HuH-7 (cell line): Measurements from ENCODE around the gene TGFBR3.
A peak's percentile ranks its signal among the peaks of the same experiment; 100 is the strongest.

Experiments
- DNase-seq: peaks from one replicate; pipeline ENCODE4 v3.0.0; 2011; ENCODE audit warnings: low spot score

TGFBR3 gene

GRCh38 chr1:91885716-91886506, at the start of gene TGFBR3:
Gene TGFBR3, minus strand, starts transcription at chr1:91886151. Its CDS starts 24,620 bp downstream, at chr1:91861531.
- peak; percentile 82 for DNase-seq

- no peak for DNase-seq
Measured at GRCh38 chr1:91929250-91929649, 43.3 kb upstream of the TGFBR3 start.

GRCh38 chr1:91928026-91928425, 42.1 kb upstream of the TGFBR3 start:
- no peak for DNase-seq

- DNase-seq = no peak
Measured at GRCh38 chr1:91925644-91926435, 39.9 kb upstream of the TGFBR3 start.

GRCh38 chr1:91924146-91924545, 38.2 kb upstream of the TGFBR3 start:
- DNase-seq = no peak

- DNase-seq = no peak
Measured at GRCh38 chr1:91919962-91920361, 34.0 kb upstream of the TGFBR3 start.

- no peak for DNase-seq
Measured at GRCh38 chr1:91916811-91917460, 31.0 kb upstream of the TGFBR3 start.

GRCh38 chr1:91916046-91916445, 30.1 kb upstream of the TGFBR3 start:
- DNase-seq = no peak

- DNase-seq = no peak
Measured at GRCh38 chr1:91913018-91913417, 27.1 kb upstream of the TGFBR3 start.

GRCh38 chr1:91912266-91912665, 26.3 kb upstream of the TGFBR3 start:
- no peak for DNase-seq

- no peak for DNase-seq
Measured at GRCh38 chr1:91901231-91901630, 15.3 kb upstream of the TGFBR3 start.

GRCh38 chr1:91900562-91900961, 14.6 kb upstream of the TGFBR3 start:
- DNase-seq = no peak

- no peak for DNase-seq
Measured at GRCh38 chr1:91897016-91897415, 11.1 kb upstream of the TGFBR3 start.

GRCh38 chr1:91895832-91896556, 10.0 kb upstream of the TGFBR3 start:
- DNase-seq = no peak

GRCh38 chr1:91894036-91894761, 8.2 kb upstream of the TGFBR3 start:
- no peak for DNase-seq

GRCh38 chr1:91891969-91892368, 6.0 kb upstream of the TGFBR3 start:
- DNase-seq = no peak

- no peak for DNase-seq
Measured at GRCh38 chr1:91891454-91891853, 5.5 kb upstream of the TGFBR3 start.

GRCh38 chr1:91889717-91890459, 3.9 kb upstream of the TGFBR3 start:
- no peak for DNase-seq

- no peak for DNase-seq
Measured at GRCh38 chr1:91885213-91885715, 687 bp downstream of the TGFBR3 start.

GRCh38 chr1:91884459-91885212, 1.3 kb downstream of the TGFBR3 start:
- DNase-seq = no peak
